Measurements from ENCODE around the gene AHRR.
A peak's percentile ranks its signal among the peaks of the same experiment; 100 is the strongest.

DNA sequence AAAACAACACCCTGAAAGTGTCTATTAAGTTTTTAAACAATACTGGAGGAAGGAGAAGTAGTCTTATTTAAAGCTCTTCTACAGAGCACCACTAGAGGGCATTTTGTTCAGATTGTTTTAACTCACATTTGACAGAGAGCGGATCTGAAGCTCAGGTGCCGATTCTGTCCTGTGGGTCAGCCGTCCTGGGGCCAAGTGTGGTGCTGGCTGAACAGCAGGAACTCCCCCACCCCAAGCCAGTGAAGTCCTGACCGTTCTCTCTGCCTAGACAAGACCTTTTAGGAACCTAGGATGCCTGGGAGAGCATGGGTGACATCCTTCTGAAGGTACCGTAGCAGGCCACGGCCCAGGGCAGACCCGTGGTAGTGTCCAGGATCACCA is 125.4 kb downstream of the AHRR start:
- peak; percentile 50 for TF ChIP-seq RAD21 (IDR thresholded peaks at IDR 0.05; ENCODE audit: low read depth)
- TF ChIP-seq TAF1 (IDR thresholded peaks at IDR 0.05; ENCODE audit: low read depth), result no peak
- TF ChIP-seq MAX (IDR thresholded peaks at IDR 0.05), result no peak
- TF ChIP-seq YY1 (IDR thresholded peaks at IDR 0.05; ENCODE audit: low read depth), result no peak
- no peak for TF ChIP-seq CREB1 (IDR thresholded peaks at IDR 0.05; ENCODE audit: low read depth)
